Measurements from ENCODE around the gene ITPKB. TPM values are rescaled to one million over a fixed set of nuclear protein-coding genes. Genes with fewer than 3 reads are reported as not detected.

The ITPKB gene
- total RNA-seq, 2 donors from 2014 or later: 13.0 to 21.1 TPM

- intact Hi-C loops (cut with DNase I): no loop called here
- ATAC-seq: no peak
- Histone ChIP-seq H3K4me1 (no peaks in the 10 kb centered on the region), H3K27ac (no peak overlapping the region), H3K4me3 (no peak overlapping the region), H3K27me3 (no peaks in the 10 kb centered on the region), H3K9me3 (no peaks in the 10 kb centered on the region), H3K36me3 (replicated peaks in 1 of 2; ENCODE audit: insufficient read depth in 1 of 2, low read depth in 2 of 2) (no peaks in the 10 kb centered on the region)
- TF ChIP-seq POLR2A (IDR thresholded peaks at IDR 0.05) (no peak), CTCF (IDR thresholded peaks at IDR 0.05) (no peak)
- 74 to 76% methylated on average over 3 of the region's 3 CpGs for WGBS, 2 donors
- DNase-seq: no peak
Measured at GRCh38 chr1:226766565-226766964, 27.5 kb upstream of the ITPKB start.

- no peaks in the 10 kb centered on the region for H3K27me3 ChIP-seq
- no peak overlapping the region for H3K4me3 ChIP-seq
- intact Hi-C loops (cut with DNase I): no loop called here
- H3K9me3 ChIP-seq: no peaks in the 10 kb centered on the region
- ATAC-seq (no peak), DNase-seq (no peak)
- no peaks in the 10 kb centered on the region for H3K36me3 ChIP-seq (replicated peaks in 1 of 2; ENCODE audit: insufficient read depth in 1 of 2, low read depth in 2 of 2)
- WGBS, 2 donors: 73 to 76% methylated on average over 2 of the region's 2 CpGs
- no peak for TF ChIP-seq POLR2A (IDR thresholded peaks at IDR 0.05)
- TF ChIP-seq CTCF (IDR thresholded peaks at IDR 0.05): no peak
- no peaks in the 10 kb centered on the region for H3K4me1 ChIP-seq
- no peak overlapping the region for H3K27ac ChIP-seq
Measured at GRCh38 chr1:226764533-226764932, 25.5 kb upstream of the ITPKB start.

GRCh38 chr1:226763905-226764264 lies 24.8 kb upstream of the ITPKB start:
- H3K27ac ChIP-seq: no peak overlapping the region
- no peak overlapping the region for H3K4me3 ChIP-seq
- WGBS, 2 donors: 57 to 63% methylated on average over 4 of the region's 4 CpGs
- H3K4me1 ChIP-seq: no peaks in the 10 kb centered on the region
- H3K9me3 ChIP-seq: no peaks in the 10 kb centered on the region
- no peaks in the 10 kb centered on the region for H3K27me3 ChIP-seq
- intact Hi-C loops (cut with DNase I): no loop called here
- DNase-seq (no peak), ATAC-seq (no peak)
- TF ChIP-seq POLR2A (IDR thresholded peaks at IDR 0.05) (no peak), CTCF (IDR thresholded peaks at IDR 0.05) (no peak)
- no peaks in the 10 kb centered on the region for H3K36me3 ChIP-seq (replicated peaks in 1 of 2; ENCODE audit: insufficient read depth in 1 of 2, low read depth in 2 of 2)

GRCh38 chr1:226762988-226763904 lies 24.2 kb upstream of the ITPKB start:
- no peak for TF ChIP-seq POLR2A (IDR thresholded peaks at IDR 0.05)
- no peak for TF ChIP-seq CTCF (IDR thresholded peaks at IDR 0.05)
- Histone ChIP-seq H3K27ac (no peak overlapping the region), H3K36me3 (replicated peaks in 1 of 2; ENCODE audit: insufficient read depth in 1 of 2, low read depth in 2 of 2) (no peaks in the 10 kb centered on the region), H3K27me3 (no peaks in the 10 kb centered on the region), H3K4me1 (no peaks in the 10 kb centered on the region), H3K9me3 (no peaks in the 10 kb centered on the region), H3K4me3 (no peak overlapping the region)
- intact Hi-C loops (cut with DNase I): no loop called here
- WGBS, 2 donors: 76 to 77% methylated on average over 7 of the region's 7 CpGs
- ATAC-seq (no peak), DNase-seq (no peak)

GRCh38 chr1:226762055-226762454 lies 23.0 kb upstream of the ITPKB start:
- DNase-seq: no peak
- H3K9me3 ChIP-seq: no peaks in the 10 kb centered on the region
- no peak for ATAC-seq
- intact Hi-C loops (cut with DNase I): no loop called here
- no peaks in the 10 kb centered on the region for H3K4me1 ChIP-seq
- no peaks in the 10 kb centered on the region for H3K36me3 ChIP-seq (replicated peaks in 1 of 2; ENCODE audit: insufficient read depth in 1 of 2, low read depth in 2 of 2)
- H3K27me3 ChIP-seq: no peaks in the 10 kb centered on the region
- 51 to 65% methylated on average over 4 of the region's 4 CpGs for WGBS, 2 donors
- no peak for TF ChIP-seq CTCF (IDR thresholded peaks at IDR 0.05)
- TF ChIP-seq POLR2A (IDR thresholded peaks at IDR 0.05): no peak
- H3K4me3 ChIP-seq: no peak overlapping the region
- no peak overlapping the region for H3K27ac ChIP-seq
